K562 (cell line): ENCODE measurements around the gene SNTG2. TPM values are rescaled to one million over a fixed set of nuclear protein-coding genes. Genes with fewer than 3 reads are reported as not detected.

Experiments used
- ATAC-seq: fragments of 200-7000 bp; cut with Tn5 transposase; 3 replicates; pipeline ENCODE4 v1.9.1; 2020; ENCODE audit warnings: moderate library complexity
- BruUV-seq: library from RNA; stranded (reverse); fragments of 400-500 nt; replicated peaks from 2 replicates; lab custom pipeline; 2021; lab: Mats Ljungman, UMichigan
- CTCF ChIA-PET: fragments of 300-600 bp; formaldehyde crosslinking; extraction: SDS; loops from one replicate; lab custom pipeline; 2021; ENCODE audit warnings: low intra/inter-chr PET ratio; lab: Yijun Ruan, JAX
- POLR2A ChIA-PET: fragments of 300-600, 350-650 bp; sonication (Branson Sonifier 250); formaldehyde crosslinking; extraction: SDS; loops from one replicate; lab custom pipeline; 2021; ENCODE audit warnings: antibody characterized with exemption, inconsistent platforms; lab: Yijun Ruan, JAX
- DNase-seq, 4 experiments: peaks; one replicate each; pipeline versions ENCODE4 v3.0.0 to v3.0.0-alpha.2; 2011 to 2018; ENCODE audit warnings: low spot score in 3 of 4, mixed read lengths in 3 of 4; ENCODE audit errors: extremely low read depth in 1 of 4
- FAIRE-seq: peaks from 2 replicates; lab custom pipeline; 2011; peaks lifted over from hg19 to GRCh38; lab: Jason Lieb, UNC
- H2AFZ ChIP-seq: 2 replicates; pipeline ENCODE4 v1.6.0; 2011; ENCODE audit warnings: low read depth, low read length, control low read depth, inconsistent platforms
- H3K27ac ChIP-seq: fragments of 200-600 bp; 3 replicates; pipeline ENCODE4 v1.8.0; 2011; ENCODE audit warnings: low read depth, mild to moderate bottlenecking, control low read depth, inconsistent platforms, low read length, moderate library complexity, mixed read lengths; ENCODE audit errors: extremely low read depth
- H3K27me3 ChIP-seq, 2 experiments: fragments of 300-600 bp in 1 of 2; 2 replicates in 1 of 2; 3 replicates in 1 of 2; pipeline versions ENCODE4 v1.6.0 to v1.8.0; 2011; ENCODE audit warnings: inconsistent platforms in 2 of 2, low read length in 2 of 2, mild to moderate bottlenecking in 1 of 2, mixed read lengths in 1 of 2, moderate library complexity in 1 of 2; ENCODE audit not compliant: control insufficient read depth in 2 of 2, insufficient read depth in 2 of 2
- H3K36me3 ChIP-seq: fragments of 300-600 bp; 3 replicates; pipeline ENCODE4 v1.8.0; 2011; ENCODE audit warnings: mild to moderate bottlenecking, low read length, inconsistent platforms; ENCODE audit not compliant: control insufficient read depth, insufficient read depth
- H3K4me1 ChIP-seq, 2 experiments: fragments of 200-600 bp in 1 of 2; replicated peaks in 1 of 2; 2 replicates in 1 of 2; 3 replicates in 1 of 2; pipeline versions ENCODE4 v1.5.1 to v1.8.0; 2011; ENCODE audit warnings: inconsistent platforms in 2 of 2, low read length in 2 of 2, mild to moderate bottlenecking in 1 of 2, mixed read lengths in 1 of 2, moderate library complexity in 1 of 2; ENCODE audit not compliant: control insufficient read depth in 2 of 2, insufficient read depth in 2 of 2
- H3K4me2 ChIP-seq: 2 replicates; pipeline ENCODE4 v1.6.1; 2011; ENCODE audit warnings: low read length, control low read depth, inconsistent platforms, mixed read lengths; ENCODE audit not compliant: insufficient read depth
- H3K4me3 ChIP-seq: fragments of 200-600 bp; sonication (generic), shearing (Covaris generic); 2 replicates; pipeline ENCODE4 v1.5.1; 2016; ENCODE audit warnings: control low read depth, inconsistent platforms
- H3K79me2 ChIP-seq: fragments of 200-600 bp; 3 replicates; pipeline ENCODE4 v1.8.0; 2011; ENCODE audit warnings: low read length, inconsistent platforms; ENCODE audit not compliant: control insufficient read depth, insufficient read depth
- H3K9ac ChIP-seq, 2 experiments: 2 replicates each; pipeline versions ENCODE4 v1.6.0 to v1.6.1; 2011; ENCODE audit warnings: low read depth in 2 of 2, low read length in 2 of 2, control low read depth in 1 of 2, inconsistent platforms in 1 of 2, mild to moderate bottlenecking in 1 of 2, mixed read lengths in 1 of 2; ENCODE audit not compliant: insufficient read depth in 1 of 2
- H3K9me1 ChIP-seq: one replicate; pipeline ENCODE4 v1.6.0; 2011; ENCODE audit warnings: inconsistent platforms, mild to moderate bottlenecking, low read length, moderate library complexity; ENCODE audit not compliant: control insufficient read depth, insufficient read depth
- H3K9me3 ChIP-seq: replicated peaks from 2 replicates; pipeline ENCODE4 v1.5.1; 2011; ENCODE audit warnings: low read depth, low read length, inconsistent platforms; ENCODE audit not compliant: control insufficient read depth, insufficient read depth
- H4K20me1 ChIP-seq: replicated peaks from 2 replicates; pipeline ENCODE4 v1.6.1; 2011; ENCODE audit warnings: low read length, inconsistent platforms, mixed read lengths; ENCODE audit not compliant: control insufficient read depth, insufficient read depth
- ARID2 ChIP-seq: fragments of 450-650 bp; IDR thresholded peaks from 2 replicates; pipeline ENCODE4 v1.6.1; 2017; ENCODE audit warnings: antibody characterized with exemption, mild to moderate bottlenecking
- BCOR ChIP-seq: fragments of 450-650 bp; IDR thresholded peaks from 2 replicates; pipeline ENCODE4 v1.6.1; 2016
- BDP1 ChIP-seq: IDR thresholded peaks from 3 replicates; pipeline ENCODE4 v1.6.1; 2011; ENCODE audit not compliant: insufficient read length, insufficient read depth
- BMI1 ChIP-seq: fragments of 150-350 bp; IDR thresholded peaks from 2 replicates; pipeline ENCODE4 v1.6.1; 2014; ENCODE audit warnings: low read length
- FOSL1 ChIP-seq: fragments of 200-800 bp; sonication (Bioruptor generic); conservative IDR thresholded peaks from 2 replicates; pipeline ENCODE4 v1.6.1; 2016; ENCODE audit warnings: missing genetic modification characterization, missing compliant biosample characterization
- MEF2D ChIP-seq: conservative IDR thresholded peaks from 2 replicates; pipeline ENCODE4 v1.6.1; 2016; ENCODE audit warnings: low read depth, missing genetic modification characterization, missing compliant biosample characterization
- NCOA1 ChIP-seq: fragments of 450-650 bp; IDR thresholded peaks from 2 replicates; pipeline ENCODE4 v1.6.1; 2016; ENCODE audit warnings: low read depth
- NUFIP1 ChIP-seq: fragments of 450-650 bp; IDR thresholded peaks from 2 replicates; pipeline ENCODE4 v1.6.1; 2018; ENCODE audit not compliant: partially characterized antibody
- RBFOX2 ChIP-seq: fragments of 200-400 bp; formaldehyde crosslinking; IDR thresholded peaks from 2 replicates; pipeline ENCODE4 v1.6.1; 2017; ENCODE audit warnings: low read depth, mild to moderate bottlenecking, low read length, moderate library complexity
- RCOR1 ChIP-seq, 2 experiments: IDR thresholded peaks; 2 replicates each; pipeline ENCODE4 v1.6.1; 2012; ENCODE audit warnings: low read depth in 2 of 2, low read length in 2 of 2, borderline replicate concordance in 1 of 2, improper control_type of control experiment in 1 of 2
- SMAD2 ChIP-seq: fragments of 150-350 bp; IDR thresholded peaks from 2 replicates; pipeline ENCODE4 v1.6.1; 2014; ENCODE audit warnings: low read depth, mild to moderate bottlenecking, low read length
- ZNF280B ChIP-seq: fragments of 250-450 bp; sonication (Bioruptor Pico); IDR thresholded peaks from 2 replicates; pipeline ENCODE4 v1.5.1; 2021; ENCODE audit warnings: mild to moderate bottlenecking
- ZNF507 ChIP-seq: conservative IDR thresholded peaks from 2 replicates; pipeline ENCODE4 v1.6.1; 2017; ENCODE audit warnings: missing genetic modification characterization, missing compliant biosample characterization
- WGBS: fragments of 100-300 bp; shearing (Covaris generic); methylation state at CpG from one replicate; pipeline ENCODE4 v1.1.6; 2016; ENCODE audit warnings: low coverage, mixed read lengths; ENCODE audit not compliant: insufficient coverage; ENCODE audit errors: missing lambda C conversion rate; 5-methylcytosine and 5-hydroxymethylcytosine counted together
- in situ Hi-C: fragments of 300-500 bp; cut with MboI; formaldehyde crosslinking; loops from 4 replicates; pipeline ENCODE4 v1.15.0; 2018; ENCODE audit warnings: inconsistent platforms, mixed read lengths
- intact Hi-C: fragments of 100-400 bp; cut with micrococcal nuclease; formaldehyde crosslinking; loops from 2 replicates; pipeline ENCODE4 v1.14.2; 2022
- polyA plus RNA-seq, 8 experiments: library from polyadenylated mRNA; depleted of rRNA in 4 of 8; stranded (reverse) in 5 of 8; unstranded in 3 of 8; fragments of >200 nt; fragmentation: Nextera tagmentation in 2 of 8; fragmentation: Illumina TruSeq in 1 of 8; extraction: Ambion mirVana in 2 of 8; extraction: Trizol in 1 of 8; gene quantifications; 2 replicates each; pipeline versions ENCODE4 v1.2.1 to v1.2.3, GENCODE V29; 2011 to 2014; ENCODE audit warnings: inconsistent platforms in 1 of 8, missing spikeins in 1 of 8
- total RNA-seq, 7 experiments: library from RNA; depleted of rRNA in 6 of 7; stranded (reverse); fragments of >200 nt in 6 of 7; fragmentation: Illumina TruSeq in 2 of 7; extraction: Trizol in 2 of 7; gene quantifications; 2 replicates each; pipeline versions ENCODE4 v1.2.1 to v1.2.3, GENCODE V29; 2011 to 2021; ENCODE audit warnings: low replicate concordance in 1 of 7
- TF ChIP-seq, protein P1 (sequence below): fragments of 450-650 bp; IDR thresholded peaks from 2 replicates; pipeline ENCODE4 v1.6.1; 2017; ENCODE audit warnings: antibody characterized with exemption, mild to moderate bottlenecking

The SNTG2 gene
- total and polyA plus RNA-seq, 9 of the 15 experiments (the other 6 are each of a cell fraction or from before 2014, with no cell fraction given) = not detected

DNA sequence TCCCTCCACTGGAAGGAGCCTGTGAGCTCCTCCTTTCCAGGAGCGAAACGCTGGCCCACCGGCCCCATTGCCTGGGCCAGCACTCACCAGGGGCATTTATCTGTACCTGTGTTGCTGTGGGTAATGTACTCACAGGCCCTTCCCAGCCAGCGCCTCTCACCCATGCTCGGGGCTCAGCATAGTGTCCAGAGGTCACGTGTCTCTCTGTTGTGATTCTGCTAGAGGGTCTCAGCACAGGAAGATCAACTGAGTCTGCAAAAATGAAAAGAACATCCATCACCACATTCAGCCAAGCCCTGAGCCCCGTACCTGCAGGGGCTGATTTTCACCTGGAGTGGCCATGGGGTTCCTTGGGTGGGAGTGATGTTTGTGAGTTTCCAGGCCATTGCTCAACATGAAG, 359.6 kb downstream of the SNTG2 start:
- no peak overlapping the region for H2AFZ ChIP-seq
- POLR2A ChIA-PET = no interaction called here
- 0% methylated on average over 7 of the region's 7 CpGs for WGBS
- no peak for TF ChIP-seq BCOR
- no peak for TF ChIP-seq ZNF280B (CRISPR knock-in tag)
- no peak for TF ChIP-seq NUFIP1
- TF ChIP-seq ARID2 = no peak
- TF ChIP-seq RCOR1 (IDR thresholded peaks at IDR 0.05; ENCODE audit: borderline replicate concordance in 1 of 2, low read depth in 2 of 2, low read length in 2 of 2) = no peak
- no peak for TF ChIP-seq SMAD2
- no peak for TF ChIP-seq MEF2D (tag)
- no peak for TF ChIP-seq BDP1
- TF ChIP-seq ZNF507 (tag) = no peak
- TF ChIP-seq NCOA1 = no peak
- TF ChIP-seq FOSL1 (tag) = no peak
- TF ChIP-seq, protein P1, sequence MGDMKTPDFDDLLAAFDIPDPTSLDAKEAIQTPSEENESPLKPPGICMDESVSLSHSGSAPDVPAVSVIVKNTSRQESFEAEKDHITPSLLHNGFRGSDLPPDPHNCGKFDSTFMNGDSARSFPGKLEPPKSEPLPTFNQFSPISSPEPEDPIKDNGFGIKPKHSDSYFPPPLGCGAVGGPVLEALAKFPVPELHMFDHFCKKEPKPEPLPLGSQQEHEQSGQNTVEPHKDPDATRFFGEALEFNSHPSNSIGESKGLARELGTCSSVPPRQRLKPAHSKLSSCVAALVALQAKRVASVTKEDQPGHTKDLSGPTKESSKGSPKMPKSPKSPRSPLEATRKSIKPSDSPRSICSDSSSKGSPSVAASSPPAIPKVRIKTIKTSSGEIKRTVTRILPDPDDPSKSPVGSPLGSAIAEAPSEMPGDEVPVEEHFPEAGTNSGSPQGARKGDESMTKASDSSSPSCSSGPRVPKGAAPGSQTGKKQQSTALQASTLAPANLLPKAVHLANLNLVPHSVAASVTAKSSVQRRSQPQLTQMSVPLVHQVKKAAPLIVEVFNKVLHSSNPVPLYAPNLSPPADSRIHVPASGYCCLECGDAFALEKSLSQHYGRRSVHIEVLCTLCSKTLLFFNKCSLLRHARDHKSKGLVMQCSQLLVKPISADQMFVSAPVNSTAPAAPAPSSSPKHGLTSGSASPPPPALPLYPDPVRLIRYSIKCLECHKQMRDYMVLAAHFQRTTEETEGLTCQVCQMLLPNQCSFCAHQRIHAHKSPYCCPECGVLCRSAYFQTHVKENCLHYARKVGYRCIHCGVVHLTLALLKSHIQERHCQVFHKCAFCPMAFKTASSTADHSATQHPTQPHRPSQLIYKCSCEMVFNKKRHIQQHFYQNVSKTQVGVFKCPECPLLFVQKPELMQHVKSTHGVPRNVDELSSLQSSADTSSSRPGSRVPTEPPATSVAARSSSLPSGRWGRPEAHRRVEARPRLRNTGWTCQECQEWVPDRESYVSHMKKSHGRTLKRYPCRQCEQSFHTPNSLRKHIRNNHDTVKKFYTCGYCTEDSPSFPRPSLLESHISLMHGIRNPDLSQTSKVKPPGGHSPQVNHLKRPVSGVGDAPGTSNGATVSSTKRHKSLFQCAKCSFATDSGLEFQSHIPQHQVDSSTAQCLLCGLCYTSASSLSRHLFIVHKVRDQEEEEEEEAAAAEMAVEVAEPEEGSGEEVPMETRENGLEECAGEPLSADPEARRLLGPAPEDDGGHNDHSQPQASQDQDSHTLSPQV = no peak
- no peak for TF ChIP-seq RBFOX2
- no peak for TF ChIP-seq BMI1
- no peak overlapping the region for H3K9ac ChIP-seq
- H3K4me3 ChIP-seq = no peak overlapping the region
- no peaks in the 10 kb centered on the region for H3K9me1 ChIP-seq
- H3K27me3 ChIP-seq = peaks cover 2 to 25% of the 10 kb centered on the region in 2 experiments; a peak in 3 of 5 replicates
- no peak for DNase-seq
- H3K4me1 ChIP-seq = no peaks in the 10 kb centered on the region
- no peaks in the 10 kb centered on the region for H3K79me2 ChIP-seq
- H3K27ac ChIP-seq = no peak overlapping the region
- H4K20me1 ChIP-seq = no peaks in the 10 kb centered on the region
- CTCF ChIA-PET = no interaction called here
- FAIRE-seq = no peak
- in situ Hi-C loops (no loop called here), intact Hi-C loops (no loop called here)
- H3K9me3 ChIP-seq = no peaks in the 10 kb centered on the region
- ATAC-seq = no peak
- no peak overlapping the region for H3K4me2 ChIP-seq
- H3K36me3 ChIP-seq = no peaks in the 10 kb centered on the region
- BruUV-seq = no TSS peak
